ENCODE results near the gene DYRK3.

DNA sequence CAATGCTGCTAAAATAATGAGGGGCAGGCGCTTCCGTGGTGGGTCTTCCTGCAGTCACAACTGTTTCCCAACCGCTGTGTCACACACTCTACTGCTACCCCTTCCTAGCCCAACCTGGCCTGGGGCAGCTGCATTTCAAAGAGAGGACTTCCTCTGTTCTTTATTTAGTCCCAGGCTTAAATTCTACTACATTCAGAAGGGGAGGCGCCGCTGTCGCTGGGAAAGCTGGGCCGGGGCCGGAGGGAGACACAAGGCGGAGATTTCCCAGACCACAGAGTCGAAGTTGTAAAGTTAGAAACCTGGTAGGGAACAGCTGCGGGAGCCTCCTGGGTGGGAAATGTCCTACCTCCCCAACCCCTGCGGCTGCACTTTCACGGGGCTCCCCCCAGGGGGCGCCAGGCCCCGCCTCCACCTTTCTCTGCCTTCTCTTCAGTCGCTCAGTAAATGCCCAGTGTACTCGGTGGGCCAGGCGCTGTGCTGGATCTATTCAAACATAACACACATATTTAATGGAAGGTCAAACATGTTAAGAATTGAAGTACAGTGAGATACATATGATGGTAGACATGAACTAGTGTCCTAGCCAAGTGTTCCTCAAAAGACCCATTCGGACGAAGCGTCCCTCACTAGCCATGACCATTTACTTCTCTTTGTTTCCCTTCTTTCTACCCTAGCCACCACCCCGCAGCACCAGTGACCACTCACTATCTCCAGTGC is 23.1 kb downstream of the DYRK3 start:
- TF ChIP-seq, protein P1, sequence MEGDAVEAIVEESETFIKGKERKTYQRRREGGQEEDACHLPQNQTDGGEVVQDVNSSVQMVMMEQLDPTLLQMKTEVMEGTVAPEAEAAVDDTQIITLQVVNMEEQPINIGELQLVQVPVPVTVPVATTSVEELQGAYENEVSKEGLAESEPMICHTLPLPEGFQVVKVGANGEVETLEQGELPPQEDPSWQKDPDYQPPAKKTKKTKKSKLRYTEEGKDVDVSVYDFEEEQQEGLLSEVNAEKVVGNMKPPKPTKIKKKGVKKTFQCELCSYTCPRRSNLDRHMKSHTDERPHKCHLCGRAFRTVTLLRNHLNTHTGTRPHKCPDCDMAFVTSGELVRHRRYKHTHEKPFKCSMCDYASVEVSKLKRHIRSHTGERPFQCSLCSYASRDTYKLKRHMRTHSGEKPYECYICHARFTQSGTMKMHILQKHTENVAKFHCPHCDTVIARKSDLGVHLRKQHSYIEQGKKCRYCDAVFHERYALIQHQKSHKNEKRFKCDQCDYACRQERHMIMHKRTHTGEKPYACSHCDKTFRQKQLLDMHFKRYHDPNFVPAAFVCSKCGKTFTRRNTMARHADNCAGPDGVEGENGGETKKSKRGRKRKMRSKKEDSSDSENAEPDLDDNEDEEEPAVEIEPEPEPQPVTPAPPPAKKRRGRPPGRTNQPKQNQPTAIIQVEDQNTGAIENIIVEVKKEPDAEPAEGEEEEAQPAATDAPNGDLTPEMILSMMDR (IDR thresholded peaks at IDR 0.05) = peak in 1 of 4 experiments; percentile 6
- TF ChIP-seq POLR2A (IDR thresholded peaks at IDR 0.05) = no peak
